ENCODE data around the gene OR2T8.

The OR2T8 gene

GRCh38 chr1:247962911-247963588, 43.0 kb downstream of the OR2T8 start:
- DNase-seq (ENCODE audit: low spot score), result no peak

GRCh38 chr1:247964933-247965332, 44.9 kb downstream of the OR2T8 start, which contains the start of gene OR2AK2:
OR2AK2 (plus strand) TSS chr1:247965233; CDS start chr1:247965377, 144 bp downstream.
- DNase-seq (ENCODE audit: low spot score), result no peak

- no peak for DNase-seq (ENCODE audit: low spot score)
Measured at GRCh38 chr1:247966532-247967204, 46.6 kb downstream of the OR2T8 start.

Data from globus pallidus (tissue), 1 donor.